DMS53 treated with DMSO at 0.1 percent for 48 hours (cell line): ENCODE results near the gene MMP14.
A peak's percentile ranks its signal among the peaks of the same experiment; 100 is the strongest.

Experiments
- DNase-seq: peaks from one replicate; lab custom pipeline; 2025; ENCODE audit not compliant: unreplicated experiment; lab: John Stamatoyannopoulos, UW

The MMP14 gene

DNA sequence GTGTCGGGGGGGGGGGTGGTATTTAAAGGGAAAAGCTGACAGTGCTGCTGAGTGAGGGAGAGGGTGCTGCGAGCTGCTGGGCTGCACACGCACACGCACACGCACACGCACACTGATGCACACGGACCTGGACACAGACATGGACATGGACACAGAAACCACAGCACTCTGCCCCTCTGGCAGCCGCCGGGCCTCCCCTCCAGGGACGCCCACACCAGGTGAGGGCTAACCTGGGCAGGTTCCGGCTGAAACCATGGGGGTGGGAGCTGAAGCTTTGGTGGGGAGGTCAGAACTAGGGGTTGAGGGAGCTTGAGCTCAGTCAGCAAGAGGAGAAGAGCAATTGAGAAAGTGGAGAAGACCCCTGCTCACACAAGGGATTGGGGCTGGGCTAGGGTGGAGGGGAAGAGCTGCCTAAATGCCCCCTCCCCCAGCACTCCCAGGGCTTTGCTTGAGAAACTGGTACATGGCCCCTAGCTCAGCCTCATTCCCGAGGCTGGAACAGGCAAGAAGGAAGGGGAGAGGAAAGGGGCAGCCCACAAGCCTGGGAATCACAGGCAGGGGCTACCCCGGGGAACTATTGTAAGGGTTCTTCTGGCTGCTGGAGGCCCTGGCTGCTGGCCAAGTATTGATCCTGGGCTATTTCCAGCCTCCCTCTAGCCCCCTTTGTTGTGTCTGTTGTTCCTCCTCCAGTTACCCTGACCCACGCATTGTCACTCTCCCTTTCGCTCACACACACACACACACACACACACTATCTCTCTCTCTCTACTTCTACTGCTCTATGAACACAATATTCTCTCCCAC lies 47.0 kb downstream of the MMP14 start, which contains the start of gene REM2:
TSS of gene REM2 (plus strand) at position 50 of the 804 bp plus-strand sequence. CDS start at position 116, 66 bp downstream.
- no peak for DNase-seq

DNA sequence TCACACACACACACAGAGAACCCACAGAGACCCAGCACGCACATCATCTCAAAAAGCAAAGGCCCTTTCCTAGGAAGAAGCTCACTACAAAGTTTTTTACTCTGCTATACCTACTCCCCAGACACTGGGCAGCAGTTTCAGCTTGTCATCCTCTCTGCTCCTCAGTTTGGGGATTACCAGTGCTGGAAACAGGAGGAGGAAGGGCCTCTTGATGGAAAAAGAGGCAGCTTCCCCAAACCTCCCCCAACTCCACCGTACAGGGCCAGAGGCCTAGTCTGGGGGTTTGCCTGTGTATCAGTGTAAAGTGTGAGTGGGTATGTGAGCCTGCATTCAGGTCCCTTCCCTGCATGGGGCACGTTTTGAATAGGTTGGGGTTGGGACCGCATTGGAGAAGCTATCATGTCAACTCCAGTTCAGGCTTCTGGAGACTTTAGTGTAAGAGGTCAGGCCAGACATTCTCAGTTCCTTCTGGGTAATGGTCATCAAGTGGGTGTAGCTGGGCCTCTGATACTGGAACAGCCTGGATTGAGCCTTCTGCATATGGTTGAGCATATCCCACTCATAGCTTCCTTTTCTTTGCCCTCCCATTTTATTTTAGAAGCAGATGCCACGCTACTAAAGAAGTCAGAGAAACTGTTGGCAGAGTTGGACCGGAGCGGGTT lies 47.8 kb downstream of the MMP14 start:
- DNase-seq: no peak

- DNase-seq: no peak
These were observed 48.5 kb downstream of the MMP14 start for GRCh38 chr14:22884738-22885523.

GRCh38 chr14:22885975-22886374 lies 49.6 kb downstream of the MMP14 start:
- no peak for DNase-seq

DNA sequence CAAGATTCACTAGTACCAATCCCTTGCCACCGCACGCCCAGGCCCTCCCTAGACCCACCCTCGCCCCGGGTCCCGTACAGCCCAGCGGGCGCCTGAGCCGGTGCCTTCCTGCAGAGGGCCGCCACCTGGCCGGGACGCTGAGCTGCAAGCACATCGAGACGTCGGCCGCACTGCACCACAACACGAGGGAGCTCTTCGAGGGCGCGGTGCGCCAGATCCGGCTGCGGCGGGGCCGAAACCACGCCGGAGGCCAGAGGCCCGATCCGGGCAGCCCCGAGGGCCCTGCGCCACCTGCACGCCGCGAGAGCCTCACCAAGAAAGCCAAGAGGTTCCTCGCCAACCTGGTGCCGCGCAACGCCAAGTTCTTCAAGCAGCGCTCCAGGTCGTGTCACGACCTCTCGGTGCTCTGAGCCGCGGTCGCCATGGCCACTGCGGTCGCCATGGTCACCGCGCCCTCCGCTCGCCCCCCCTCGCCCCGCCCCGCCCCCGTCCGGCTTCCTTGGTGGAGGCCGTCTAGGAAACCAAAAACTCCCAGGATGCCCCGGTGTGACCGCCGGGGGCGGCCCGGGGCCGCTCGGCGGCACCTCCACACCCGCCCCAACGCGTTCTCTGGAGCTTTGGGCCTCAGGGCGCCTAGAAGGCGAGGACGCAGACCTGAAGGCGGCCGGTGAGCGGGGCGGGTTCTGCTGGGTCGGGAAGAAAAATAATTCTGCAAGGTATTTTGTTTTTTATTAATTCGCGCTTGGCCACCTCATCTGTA lies 50.3 kb downstream of the MMP14 start:
- peak; percentile 59 for DNase-seq

- peak; percentile 78 for DNase-seq
These were observed 51.0 kb downstream of the MMP14 start for GRCh38 chr14:22887260-22887989.

DNA sequence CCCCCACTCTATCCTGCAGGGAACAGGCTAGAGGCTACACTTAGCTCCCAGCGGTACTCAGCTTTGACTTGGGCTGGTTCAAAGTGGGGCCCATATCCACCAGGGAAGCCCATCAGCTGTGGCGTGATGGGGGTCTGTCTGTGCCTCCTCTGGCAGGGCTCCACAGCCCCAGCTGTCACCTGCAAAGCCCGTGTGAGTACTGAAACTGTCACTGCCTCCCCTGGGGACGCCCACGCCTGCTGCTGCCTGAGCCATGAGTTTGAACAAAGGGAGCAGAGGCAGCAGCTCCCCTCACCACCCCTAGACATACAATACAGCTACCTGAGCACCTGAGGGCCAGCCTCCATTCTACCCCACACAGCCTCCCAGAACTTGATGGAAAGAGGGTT lies 51.6 kb downstream of the MMP14 start:
- no peak for DNase-seq

- no peak for DNase-seq
These were observed 52.3 kb downstream of the MMP14 start for GRCh38 chr14:22888662-22889061.

DNA sequence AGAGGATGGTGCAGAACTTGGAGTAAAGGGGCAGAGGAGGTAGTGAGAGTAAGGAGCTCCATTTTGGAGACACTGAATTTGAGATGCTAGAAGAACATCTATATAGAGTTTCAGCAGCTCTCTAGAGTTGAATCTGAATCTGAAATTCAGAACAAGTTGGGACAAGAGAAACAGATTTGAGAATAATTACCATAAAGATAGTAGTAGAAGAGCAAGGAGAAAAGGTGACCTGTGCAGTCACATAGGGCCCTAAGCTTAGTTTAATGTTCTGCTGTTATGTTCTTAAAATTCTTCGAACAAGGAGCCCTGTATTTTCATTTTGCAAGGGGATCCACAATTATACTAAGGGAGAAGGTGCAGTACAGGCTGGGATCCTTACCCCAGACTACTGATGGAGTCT lies 54.0 kb downstream of the MMP14 start:
- no peak for DNase-seq

DNA sequence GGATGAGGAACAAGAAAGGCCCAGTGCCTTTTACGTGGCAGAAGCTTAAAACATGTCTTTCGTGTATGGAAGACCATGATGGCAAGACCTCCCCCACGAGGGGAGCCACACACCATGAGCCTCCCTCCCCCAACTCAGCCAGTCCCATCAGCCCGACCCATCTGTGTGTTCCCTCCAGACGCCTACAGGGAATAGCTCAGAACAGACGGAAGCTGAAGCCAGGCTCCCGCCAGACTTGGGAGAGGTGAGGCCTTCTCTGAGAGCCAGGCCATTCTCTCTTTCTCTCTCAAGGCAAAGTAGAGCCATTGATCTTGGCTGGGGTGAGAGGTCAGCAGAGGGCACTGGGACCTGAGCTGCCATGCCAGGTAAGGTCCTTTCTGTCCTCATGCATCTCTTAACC lies 56.1 kb downstream of the MMP14 start:
- no peak for DNase-seq

DNA sequence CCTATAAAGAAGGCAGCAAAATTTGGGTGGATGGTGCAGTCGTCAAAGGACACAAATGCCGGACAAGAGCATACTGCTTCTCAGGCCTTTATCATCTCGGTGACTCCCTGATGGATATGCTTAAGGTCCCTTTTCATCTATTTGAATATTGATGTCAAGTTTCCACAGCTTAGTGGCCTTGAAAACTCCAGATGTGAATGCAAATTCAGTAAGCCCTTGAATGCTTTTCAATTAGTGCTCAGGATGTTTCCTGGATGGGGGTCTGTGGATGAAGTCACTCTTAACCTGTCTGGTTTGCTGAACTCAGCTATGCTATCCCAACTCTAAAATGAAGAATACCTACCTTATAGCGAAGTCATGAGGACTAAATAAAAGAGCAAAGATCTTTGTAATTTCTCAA lies 57.3 kb downstream of the MMP14 start:
- no peak for DNase-seq

DNA sequence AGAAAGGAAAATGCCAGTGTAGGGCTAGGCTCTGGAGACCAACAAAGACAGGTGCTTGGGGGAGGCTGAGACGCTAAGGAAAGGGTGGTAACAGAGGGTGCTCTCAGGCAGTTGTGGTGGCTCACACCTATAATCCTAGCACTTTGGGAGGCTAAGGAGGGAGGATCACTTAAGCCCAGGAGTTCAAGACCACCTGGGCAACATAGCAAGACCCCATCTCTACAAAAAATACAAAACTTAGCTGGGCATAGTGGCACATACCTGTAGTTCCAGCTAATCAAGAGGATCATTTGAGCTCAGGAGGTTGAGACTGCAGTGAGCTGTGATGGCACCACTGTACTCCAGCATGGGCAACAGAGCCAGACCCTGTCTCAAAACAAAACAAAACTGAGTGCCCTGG lies 59.0 kb downstream of the MMP14 start:
- no peak for DNase-seq

DNA sequence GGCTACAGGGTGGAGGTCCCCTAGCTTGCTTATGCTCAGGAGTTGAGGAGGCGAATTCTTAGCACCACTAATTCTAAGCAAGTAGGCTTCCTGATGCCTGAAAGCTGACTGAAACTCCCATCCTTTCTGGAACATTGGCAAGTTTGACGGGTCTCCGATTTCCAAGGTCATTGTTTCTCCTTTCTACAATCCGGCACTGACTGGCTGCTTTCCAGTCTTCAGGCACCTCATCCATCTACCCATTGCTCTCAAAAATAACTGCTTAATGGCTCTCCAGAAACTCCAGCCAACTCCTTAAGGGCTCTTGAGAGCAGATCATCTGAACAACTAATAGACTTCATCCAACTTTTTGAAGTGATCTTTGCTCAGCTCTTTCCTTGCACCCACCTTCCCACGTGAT lies 60.0 kb downstream of the MMP14 start:
- no peak for DNase-seq

GRCh38 chr14:22896760-22897159 lies 60.4 kb downstream of the MMP14 start:
- no peak for DNase-seq

DNA sequence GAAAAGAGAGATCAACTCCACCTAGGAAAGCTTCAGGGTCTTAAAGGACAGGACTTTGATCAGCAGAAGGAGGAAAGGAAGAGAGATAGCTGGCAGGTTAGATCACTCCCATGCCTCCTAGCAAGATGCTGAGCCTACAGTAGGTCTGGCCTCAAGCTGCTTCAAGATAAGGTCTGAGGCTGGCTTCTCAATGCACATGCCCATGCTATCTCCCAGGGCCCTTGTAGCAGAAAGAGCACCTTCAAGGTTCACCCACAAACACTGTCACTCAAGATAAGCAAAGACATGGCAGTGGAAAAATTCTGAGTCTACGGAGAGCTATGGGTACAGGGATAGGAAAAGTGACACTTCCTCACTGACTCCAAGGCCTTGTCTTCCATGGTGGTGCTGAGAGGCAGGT lies 61.0 kb downstream of the MMP14 start:
- DNase-seq: no peak
